Cardiac muscle cell (in vitro differentiated cells and primary cell): ENCODE measurements around the gene SCGB1C1. TPM values are rescaled to one million over a fixed set of nuclear protein-coding genes. Genes with fewer than 3 reads are reported as not detected.
"Not testable (repeated sequence)": the region's sequence is repeated elsewhere in the genome, so short reads cannot be mapped to it uniquely, and the experiment has no call there.

Experiments
- DNase-seq, 2 donors: peaks; one replicate each; pipeline versions ENCODE4 v3.0.0 to v3.0.0-alpha.2; 2010 to 2017; ENCODE audit warnings: low read depth in 1 of 2, low spot score in 1 of 2
- H3K27ac ChIP-seq: fragments of 200-600 bp; sonication (generic); 2 replicates; pipeline ENCODE4 v1.5.1; 2016
- H3K27me3 ChIP-seq: fragments of 200-600 bp; sonication (generic); 2 replicates; pipeline ENCODE4 v1.6.0; 2016; ENCODE audit warnings: control low read depth
- H3K36me3 ChIP-seq: fragments of 200-600 bp; sonication (generic); 2 replicates; pipeline ENCODE4 v1.5.1; 2016; ENCODE audit warnings: control low read depth
- H3K4me1 ChIP-seq: fragments of 200-600 bp; sonication (generic); 2 replicates; pipeline ENCODE4 v1.8.1; 2017; ENCODE audit warnings: low read depth, mild to moderate bottlenecking, mixed run types
- H3K4me3 ChIP-seq: fragments of 200-600 bp; sonication (generic); 2 replicates; pipeline ENCODE4 v1.5.1; 2016; ENCODE audit warnings: mild to moderate bottlenecking
- H3K9me3 ChIP-seq: fragments of 200-600 bp; sonication (generic); 2 replicates; pipeline ENCODE4 v1.5.1; 2017; ENCODE audit warnings: low read depth, mild to moderate bottlenecking, control low read depth
- polyA plus RNA-seq: library from polyadenylated mRNA; unstranded; fragments of >200 nt; fragmentation: Nextera tagmentation; extraction: Ambion mirVana; gene quantifications from 2 replicates; pipeline ENCODE4 v1.2.1, GENCODE V29; 2016
- total RNA-seq: library from RNA; depleted of rRNA; stranded (reverse); fragments of >200 nt; gene quantifications from 2 replicates; pipeline ENCODE4 v1.2.3, GENCODE V29; 2016
- TF ChIP-seq, protein P1 (sequence below): IDR thresholded peaks from 2 replicates; pipeline ENCODE4 v1.5.1; 2012; ENCODE audit warnings: low read depth, mild to moderate bottlenecking, low read length

SCGB1C1 gene
- total and polyA plus RNA-seq, 2 experiments from 2014 or later = not detected

GRCh38 chr11:218815-219593, 26.1 kb downstream of the SCGB1C1 start:
- DNase-seq = no peak
- H3K36me3 ChIP-seq = peaks cover 19% of the 10 kb centered on the region
- TF ChIP-seq, protein P1, sequence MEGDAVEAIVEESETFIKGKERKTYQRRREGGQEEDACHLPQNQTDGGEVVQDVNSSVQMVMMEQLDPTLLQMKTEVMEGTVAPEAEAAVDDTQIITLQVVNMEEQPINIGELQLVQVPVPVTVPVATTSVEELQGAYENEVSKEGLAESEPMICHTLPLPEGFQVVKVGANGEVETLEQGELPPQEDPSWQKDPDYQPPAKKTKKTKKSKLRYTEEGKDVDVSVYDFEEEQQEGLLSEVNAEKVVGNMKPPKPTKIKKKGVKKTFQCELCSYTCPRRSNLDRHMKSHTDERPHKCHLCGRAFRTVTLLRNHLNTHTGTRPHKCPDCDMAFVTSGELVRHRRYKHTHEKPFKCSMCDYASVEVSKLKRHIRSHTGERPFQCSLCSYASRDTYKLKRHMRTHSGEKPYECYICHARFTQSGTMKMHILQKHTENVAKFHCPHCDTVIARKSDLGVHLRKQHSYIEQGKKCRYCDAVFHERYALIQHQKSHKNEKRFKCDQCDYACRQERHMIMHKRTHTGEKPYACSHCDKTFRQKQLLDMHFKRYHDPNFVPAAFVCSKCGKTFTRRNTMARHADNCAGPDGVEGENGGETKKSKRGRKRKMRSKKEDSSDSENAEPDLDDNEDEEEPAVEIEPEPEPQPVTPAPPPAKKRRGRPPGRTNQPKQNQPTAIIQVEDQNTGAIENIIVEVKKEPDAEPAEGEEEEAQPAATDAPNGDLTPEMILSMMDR = no peak
- no peak overlapping the region for H3K4me3 ChIP-seq
- H3K27me3 ChIP-seq = no peaks in the 10 kb centered on the region
- no peaks in the 10 kb centered on the region for H3K4me1 ChIP-seq
- H3K9me3 ChIP-seq = no peaks in the 10 kb centered on the region
- no peak overlapping the region for H3K27ac ChIP-seq

- not testable (repeated sequence) for H3K9me3 ChIP-seq, H3K36me3 ChIP-seq, DNase-seq
Measured at GRCh38 chr11:220641-221215, 27.9 kb downstream of the SCGB1C1 start.

GRCh38 chr11:221539-221938, 28.7 kb downstream of the SCGB1C1 start:
- DNase-seq = no peak
- H3K4me3 ChIP-seq = no peak overlapping the region
- H3K9me3 ChIP-seq = no peaks in the 10 kb centered on the region
- H3K4me1 ChIP-seq = no peaks in the 10 kb centered on the region
- H3K27ac ChIP-seq = no peak overlapping the region
- no peaks in the 10 kb centered on the region for H3K27me3 ChIP-seq
- peaks cover 5% of the 10 kb centered on the region for H3K36me3 ChIP-seq
- TF ChIP-seq, protein P1 = no peak

More at GRCh38 chr11:220641-221215, 27.9 kb downstream of the SCGB1C1 start:
- not testable (repeated sequence) for H3K27ac ChIP-seq, H3K27me3 ChIP-seq, H3K4me3 ChIP-seq, H3K4me1 ChIP-seq

GRCh38 chr11:221998-222789, 29.3 kb downstream of the SCGB1C1 start:
- Histone ChIP-seq H3K4me1 (no peaks in the 10 kb centered on the region), H3K4me3 (no peak overlapping the region), H3K27ac (no peak overlapping the region), H3K9me3 (no peaks in the 10 kb centered on the region), H3K36me3 (peaks cover 5% of the 10 kb centered on the region), H3K27me3 (no peaks in the 10 kb centered on the region)
- no peak for DNase-seq
- TF ChIP-seq, protein P1 = no peak

GRCh38 chr11:223026-223789, 30.3 kb downstream of the SCGB1C1 start:
- H3K4me3 ChIP-seq = no peak overlapping the region
- peaks cover 5% of the 10 kb centered on the region for H3K36me3 ChIP-seq
- no peaks in the 10 kb centered on the region for H3K27me3 ChIP-seq
- H3K9me3 ChIP-seq = no peaks in the 10 kb centered on the region
- no peak overlapping the region for H3K27ac ChIP-seq
- no peak for DNase-seq
- H3K4me1 ChIP-seq = no peaks in the 10 kb centered on the region
- TF ChIP-seq, protein P1 = no peak
